A673 (cell line): ENCODE results near the gene PTGS2. TPM values are rescaled to one million over a fixed set of nuclear protein-coding genes. Genes with fewer than 3 reads are reported as not detected.

Experiments used
- BruUV-seq: library from RNA; stranded (reverse); fragments of 400-500 nt; replicated peaks from 2 replicates; lab custom pipeline; 2021; lab: Mats Ljungman, UMichigan
- CTCF ChIA-PET: fragments of 300-600 bp; sonication (Branson Sonifier 250); formaldehyde crosslinking; loops from one replicate; lab custom pipeline; 2022; ENCODE audit warnings: antibody characterized with exemption; lab: Charles Lee
- POLR2A ChIA-PET: fragments of 300-600 bp; sonication (Branson Sonifier 250); formaldehyde crosslinking; loops from one replicate; lab custom pipeline; 2022; ENCODE audit warnings: antibody characterized with exemption; ENCODE audit not compliant: low non-redundant PET; lab: Charles Lee
- DNase-seq: peaks from one replicate; pipeline ENCODE4 v3.0.0-alpha.2; 2015; ENCODE audit warnings: low spot score
- H3K27ac ChIP-seq: fragments of 200-600 bp; sonication (generic); 2 replicates; pipeline ENCODE4 v1.5.1; 2016; ENCODE audit warnings: mixed run types, low read depth, mild to moderate bottlenecking, mixed read lengths, antibody characterized with exemption, low read length; ENCODE audit not compliant: poor library complexity, severe bottlenecking
- H3K27me3 ChIP-seq: fragments of 200-600 bp; sonication (generic); replicated peaks from 2 replicates; pipeline ENCODE4 v1.6.1; 2017; ENCODE audit warnings: mixed run types, low read depth, mild to moderate bottlenecking, mixed read lengths, antibody characterized with exemption, low read length; ENCODE audit not compliant: insufficient read depth, poor library complexity
- H3K36me3 ChIP-seq: fragments of 200-600 bp; sonication (generic); 2 replicates; pipeline ENCODE4 v1.6.1; 2016; ENCODE audit warnings: mixed run types, mild to moderate bottlenecking, mixed read lengths, antibody characterized with exemption, low read length; ENCODE audit not compliant: insufficient read depth, poor library complexity, severe bottlenecking
- H3K4me1 ChIP-seq: fragments of 200-600 bp; sonication (generic); 2 replicates; pipeline ENCODE4 v1.6.1; 2017; ENCODE audit warnings: mixed run types, mild to moderate bottlenecking, mixed read lengths, antibody characterized with exemption, low read length; ENCODE audit not compliant: insufficient read depth, poor library complexity, severe bottlenecking
- H3K4me3 ChIP-seq: fragments of 200-600 bp; sonication (generic); 2 replicates; pipeline ENCODE4 v1.5.1; 2016; ENCODE audit warnings: low read depth, mixed run types, mild to moderate bottlenecking, mixed read lengths, low read length; ENCODE audit not compliant: poor library complexity, severe bottlenecking
- H3K9me3 ChIP-seq: fragments of 200-600 bp; sonication (generic); 2 replicates; pipeline ENCODE4 v1.6.1; 2016; ENCODE audit warnings: mixed run types, low read depth, mild to moderate bottlenecking, mixed read lengths, antibody characterized with exemption, low read length; ENCODE audit not compliant: poor library complexity, severe bottlenecking
- EZH2 ChIP-seq: fragments of 200-600 bp; sonication (generic); IDR thresholded peaks from 2 replicates; pipeline ENCODE4 v1.6.1; 2017; ENCODE audit warnings: borderline replicate concordance, low read depth, mild to moderate bottlenecking, mixed read lengths, antibody characterized with exemption, low read length; ENCODE audit not compliant: poor library complexity, severe bottlenecking
- intact Hi-C: fragments of 100-400 bp; cut with micrococcal nuclease; formaldehyde crosslinking; loops from one replicate; pipeline ENCODE4 v1.10.0; 2022; ENCODE audit not compliant: unreplicated experiment
- total RNA-seq: library from RNA; stranded (reverse); gene quantifications from 2 replicates; pipeline ENCODE4 v1.2.3, GENCODE V29; 2021
- TF ChIP-seq, protein P1 (sequence below): fragments of 300-800, 200-600 bp; sonication (generic); conservative IDR thresholded peaks from 2 replicates; pipeline ENCODE4 v1.5.1; 2017; ENCODE audit warnings: low read depth, mild to moderate bottlenecking, antibody characterized with exemption, low read length, moderate library complexity, mixed read lengths

The PTGS2 gene
- total RNA-seq, 1 experiment from 2014 or later: 5.8 TPM

- Histone ChIP-seq H3K36me3 (no peaks in the 10 kb centered on the region), H3K9me3 (no peaks in the 10 kb centered on the region), H3K27ac (no peak overlapping the region), H3K4me3 (no peak overlapping the region), H3K27me3 (no peaks in the 10 kb centered on the region), H3K4me1 (no peaks in the 10 kb centered on the region)
- intact Hi-C loops: no loop called here
- no peak for DNase-seq
- TF ChIP-seq, protein P1, sequence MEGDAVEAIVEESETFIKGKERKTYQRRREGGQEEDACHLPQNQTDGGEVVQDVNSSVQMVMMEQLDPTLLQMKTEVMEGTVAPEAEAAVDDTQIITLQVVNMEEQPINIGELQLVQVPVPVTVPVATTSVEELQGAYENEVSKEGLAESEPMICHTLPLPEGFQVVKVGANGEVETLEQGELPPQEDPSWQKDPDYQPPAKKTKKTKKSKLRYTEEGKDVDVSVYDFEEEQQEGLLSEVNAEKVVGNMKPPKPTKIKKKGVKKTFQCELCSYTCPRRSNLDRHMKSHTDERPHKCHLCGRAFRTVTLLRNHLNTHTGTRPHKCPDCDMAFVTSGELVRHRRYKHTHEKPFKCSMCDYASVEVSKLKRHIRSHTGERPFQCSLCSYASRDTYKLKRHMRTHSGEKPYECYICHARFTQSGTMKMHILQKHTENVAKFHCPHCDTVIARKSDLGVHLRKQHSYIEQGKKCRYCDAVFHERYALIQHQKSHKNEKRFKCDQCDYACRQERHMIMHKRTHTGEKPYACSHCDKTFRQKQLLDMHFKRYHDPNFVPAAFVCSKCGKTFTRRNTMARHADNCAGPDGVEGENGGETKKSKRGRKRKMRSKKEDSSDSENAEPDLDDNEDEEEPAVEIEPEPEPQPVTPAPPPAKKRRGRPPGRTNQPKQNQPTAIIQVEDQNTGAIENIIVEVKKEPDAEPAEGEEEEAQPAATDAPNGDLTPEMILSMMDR: no peak
- no peak for TF ChIP-seq EZH2
- CTCF ChIA-PET: no interaction called here
- no TSS peak for BruUV-seq
- POLR2A ChIA-PET: no interaction called here
Measured at GRCh38 chr1:186626356-186626932, 53.8 kb downstream of the PTGS2 start.

GRCh38 chr1:186623551-186623950, 56.7 kb downstream of the PTGS2 start:
- intact Hi-C loops: no loop called here
- CTCF ChIA-PET: no interaction called here
- no peaks in the 10 kb centered on the region for H3K9me3 ChIP-seq
- POLR2A ChIA-PET: no interaction called here
- H3K36me3 ChIP-seq: no peaks in the 10 kb centered on the region
- H3K27ac ChIP-seq: no peak overlapping the region
- H3K4me1 ChIP-seq: peaks cover 7% of the 10 kb centered on the region
- BruUV-seq: no TSS peak
- no peak overlapping the region for H3K4me3 ChIP-seq
- H3K27me3 ChIP-seq: no peaks in the 10 kb centered on the region
- DNase-seq: no peak
- TF ChIP-seq, protein P1: no peak
- TF ChIP-seq EZH2: no peak

Other genes with a start within 250 kb of the PTGS2 start
- gene PDC, start 219.3 kb downstream of the PTGS2 start, total RNA-seq: not detected in 2 replicates
- gene PLA2G4A, start 148.5 kb upstream of the PTGS2 start, total RNA-seq: 34.4 and 36.4 TPM in 2 replicates